IPS DF 4.7 (cell line): ENCODE results near the gene IL20RA.

ENCODE experiments used
- DNase-seq: peaks from one replicate; pipeline ENCODE4 v3.0.0-alpha.2; 2013; ENCODE audit warnings: low spot score; ENCODE audit errors: extremely low read depth

Gene IL20RA

DNA sequence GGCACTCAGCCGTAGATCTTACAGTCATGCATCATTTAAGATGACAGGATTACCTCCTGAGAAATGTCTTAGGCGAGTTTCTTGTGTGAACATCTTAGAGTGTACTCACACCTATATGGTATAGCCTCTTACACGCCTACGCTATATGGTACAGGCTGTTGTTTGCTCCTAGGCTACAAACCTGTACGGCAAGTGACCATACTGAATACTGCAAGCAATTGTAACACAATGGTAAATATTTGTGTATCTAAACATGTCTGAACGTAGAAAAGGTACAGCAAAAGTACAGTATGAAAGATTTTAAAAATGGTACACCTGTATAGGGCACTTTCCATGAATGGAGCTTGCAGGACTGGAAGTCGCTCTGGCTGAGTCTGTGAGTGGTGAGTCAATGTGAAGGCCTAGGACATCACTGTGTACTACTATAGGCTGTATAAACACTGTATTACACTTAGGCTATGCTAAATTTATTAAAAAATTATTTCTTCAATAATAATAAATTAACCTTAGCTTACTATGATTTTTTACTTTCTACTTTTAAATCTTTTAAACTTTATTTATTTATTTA, 541 bp upstream of the IL20RA start:
- DNase-seq: no peak

DNA sequence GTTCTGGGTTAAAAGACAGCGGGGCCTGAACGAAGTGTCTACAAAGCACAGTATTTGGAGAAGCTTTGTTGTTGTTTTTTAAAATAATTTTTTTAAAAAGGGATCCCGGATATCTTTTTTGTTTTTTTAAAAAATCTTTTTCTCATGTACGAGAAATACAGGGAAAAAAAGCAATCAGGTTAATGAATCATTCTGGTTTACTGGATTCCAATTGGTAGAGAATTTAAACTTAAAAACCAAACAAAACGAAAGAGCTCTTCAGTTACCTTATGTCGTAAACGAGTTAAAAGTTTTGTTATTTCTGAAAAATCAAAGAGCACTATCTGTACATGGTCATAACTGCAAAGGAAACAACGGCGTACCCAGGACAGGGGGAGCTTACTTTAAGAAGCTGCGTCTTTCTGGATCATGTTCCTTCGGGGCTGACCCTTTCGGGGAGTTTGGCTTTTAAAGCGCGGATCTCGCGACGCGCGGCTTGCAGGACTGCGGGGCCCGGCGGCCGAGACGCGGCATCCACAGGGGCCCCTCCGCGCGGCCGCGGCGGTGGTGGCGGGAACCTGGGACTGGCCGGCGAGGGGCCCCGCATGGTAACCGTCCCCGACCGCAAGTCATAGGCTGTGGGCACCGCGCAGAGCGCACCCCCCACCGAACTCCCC, 927 bp downstream of the IL20RA start:
- no peak for DNase-seq

DNA sequence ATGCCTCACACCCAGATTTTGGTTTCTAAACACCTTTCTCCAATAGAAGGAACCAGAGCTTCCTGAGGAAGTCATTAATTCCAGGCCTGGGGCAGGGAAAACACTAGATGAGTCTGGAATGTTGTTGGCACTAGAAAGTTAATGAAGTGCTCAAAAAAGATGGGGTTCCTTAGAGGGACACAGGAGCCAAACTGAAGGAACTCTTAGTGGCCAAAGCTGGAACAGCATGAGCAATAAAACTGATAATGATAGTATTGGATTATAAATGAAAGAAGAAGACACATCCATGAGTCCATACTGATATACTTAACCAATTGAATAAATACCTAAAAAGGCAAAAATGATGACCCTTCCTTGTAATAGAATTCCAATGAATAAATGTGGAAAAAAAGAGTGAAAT, 4.4 kb downstream of the IL20RA start:
- DNase-seq: no peak

DNA sequence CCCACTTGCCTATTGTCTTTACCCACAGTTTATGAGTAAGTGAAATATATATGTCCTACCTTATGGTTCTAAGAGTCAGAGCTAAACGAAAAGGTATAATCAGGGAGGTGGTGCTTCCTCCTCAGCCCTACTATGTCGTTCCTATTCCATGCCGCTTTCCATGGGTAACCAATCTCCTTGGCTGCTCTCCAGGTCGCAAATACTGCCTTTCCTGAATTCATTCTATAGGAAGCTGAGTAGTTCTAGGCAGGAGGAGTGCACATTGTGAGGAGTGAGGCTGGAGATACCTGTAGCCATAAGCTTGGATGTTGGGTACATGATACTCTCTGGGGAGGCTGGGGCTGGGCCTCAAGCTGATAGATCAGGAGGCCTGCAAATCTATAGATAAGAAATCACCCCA, 5.8 kb downstream of the IL20RA start:
- DNase-seq: no peak

DNA sequence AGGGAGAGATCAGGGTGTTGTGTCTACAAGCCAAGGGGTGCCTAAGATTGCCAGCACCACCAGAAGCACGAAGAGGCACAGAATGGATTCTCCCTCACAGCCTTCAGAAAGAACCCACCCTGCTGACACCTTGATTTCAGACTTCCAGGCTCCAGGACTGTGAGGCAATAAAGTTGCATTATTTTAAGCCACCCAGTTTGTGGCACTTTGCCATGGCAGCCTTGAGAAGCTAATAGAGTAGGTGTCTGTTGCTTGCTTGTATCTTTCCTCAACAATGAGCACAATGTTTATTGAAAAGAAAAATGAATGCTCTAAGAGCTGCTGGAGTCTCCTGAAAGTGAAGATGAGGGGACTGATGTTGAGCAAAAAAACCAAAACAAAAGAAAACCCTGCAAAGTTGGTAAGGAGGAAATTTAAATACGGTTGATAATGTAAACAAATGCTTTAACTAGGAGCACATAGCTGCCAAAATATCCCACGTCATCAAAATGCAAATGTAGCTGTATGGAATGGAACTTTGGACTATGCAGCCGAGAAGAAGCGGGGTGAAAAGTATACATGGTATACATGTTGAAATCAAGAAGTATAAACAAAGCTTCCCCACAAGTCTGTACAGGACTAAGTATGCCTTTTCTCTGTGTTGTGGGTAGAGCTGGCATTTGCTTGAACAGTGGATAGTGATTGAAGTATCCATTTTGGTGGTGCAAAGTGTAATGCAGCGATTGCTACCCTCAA, 8.0 kb downstream of the IL20RA start:
- DNase-seq: no peak

DNA sequence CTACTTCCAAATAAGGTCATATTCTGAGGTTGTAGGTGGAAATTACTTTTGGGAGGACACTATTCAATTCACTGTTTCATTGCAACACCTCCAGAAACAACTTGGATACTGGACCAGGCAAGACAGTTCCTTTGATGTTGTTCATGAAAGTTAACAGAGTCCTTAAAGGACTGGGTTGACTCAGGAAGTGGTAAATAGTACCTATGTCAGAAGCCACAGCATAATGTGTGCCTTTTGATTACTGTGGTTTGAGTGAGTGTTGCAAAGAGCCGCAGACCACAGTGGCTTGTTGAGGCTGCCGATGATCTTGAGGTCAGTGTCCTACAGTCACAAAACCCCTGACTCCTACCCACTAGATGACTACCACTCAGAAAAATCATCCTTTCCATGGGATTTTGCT, 10.9 kb downstream of the IL20RA start:
- DNase-seq: no peak

DNA sequence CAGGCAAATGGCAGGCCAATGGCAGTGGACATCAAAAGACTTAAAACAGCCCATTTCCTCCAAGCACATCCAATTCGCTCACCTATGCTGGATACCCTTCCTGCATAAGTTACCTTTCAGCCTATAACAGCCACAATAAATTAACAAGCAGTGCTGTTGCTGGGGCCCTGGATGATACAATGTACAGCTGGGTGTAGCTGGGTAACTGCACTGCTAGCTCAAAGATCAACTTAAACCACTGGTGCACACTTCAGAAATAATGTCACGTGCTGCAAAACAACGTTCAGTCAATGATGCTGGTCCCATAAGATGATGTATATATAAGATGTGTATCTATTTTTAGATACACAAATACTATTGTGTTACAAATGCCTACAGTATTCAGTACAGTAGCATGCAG, 13.6 kb downstream of the IL20RA start:
- DNase-seq: no peak

DNA sequence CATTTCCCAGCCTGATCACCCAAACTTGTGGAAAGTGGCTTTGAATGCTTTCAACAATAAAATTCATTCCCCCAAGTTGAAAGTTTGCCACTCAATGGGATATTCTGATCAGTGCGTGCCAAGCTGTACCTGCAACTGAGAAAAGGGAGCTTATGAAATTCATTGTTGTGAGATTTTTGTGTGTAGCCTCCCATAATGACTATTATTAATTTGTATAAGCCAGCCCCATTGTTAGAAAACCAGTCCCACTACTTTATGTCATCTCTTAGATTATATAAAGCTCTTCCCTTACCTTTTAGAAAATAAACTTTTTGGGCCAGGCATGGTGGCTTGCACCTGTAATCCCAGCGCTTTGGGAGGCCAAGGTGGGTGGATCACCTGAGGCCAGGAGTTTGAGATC, 15.9 kb downstream of the IL20RA start:
- no peak for DNase-seq

DNA sequence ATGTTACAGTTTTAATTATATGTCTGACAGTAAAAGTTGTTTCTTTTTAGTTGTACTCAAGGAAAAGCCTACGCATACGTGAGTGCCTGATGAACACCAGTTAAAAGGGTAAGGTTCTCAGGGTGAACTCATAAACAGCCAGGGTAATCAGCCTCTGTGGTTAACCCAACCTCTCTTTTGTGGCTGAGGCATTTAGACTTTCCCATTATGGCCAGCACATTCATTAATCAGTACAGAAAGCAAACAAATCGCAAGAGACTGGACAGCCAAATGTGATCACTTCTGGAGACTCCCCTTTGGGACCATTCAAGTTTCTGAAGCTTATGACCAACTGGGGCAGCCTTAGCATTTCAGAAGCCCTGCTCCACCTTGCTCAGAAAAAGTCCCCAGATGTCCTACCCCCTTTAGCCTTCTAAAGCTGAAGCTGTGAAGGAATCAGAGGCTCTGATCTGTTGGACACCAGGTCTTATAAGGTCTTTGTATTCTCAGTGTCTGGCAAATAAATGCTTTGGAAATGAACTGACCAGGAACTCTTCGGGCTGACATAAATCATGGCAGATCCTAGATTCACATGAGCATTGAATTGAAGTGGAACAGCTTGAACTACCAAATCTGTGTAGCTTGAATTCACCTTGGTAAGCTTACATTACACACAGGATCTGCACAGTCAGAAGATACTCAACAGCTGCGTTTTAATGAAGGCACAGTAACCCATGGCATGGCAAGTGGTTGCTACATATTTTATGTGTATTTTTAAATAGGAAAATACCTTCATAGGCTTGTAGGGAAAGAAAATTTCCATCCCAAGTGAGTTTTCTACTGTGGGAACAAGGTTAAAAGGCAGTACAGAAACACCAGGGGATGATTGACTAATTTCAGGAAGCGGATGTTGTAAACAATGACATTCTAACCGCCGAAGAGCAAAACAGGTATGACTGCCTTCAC, 18.7 kb downstream of the IL20RA start:
- no peak for DNase-seq

DNA sequence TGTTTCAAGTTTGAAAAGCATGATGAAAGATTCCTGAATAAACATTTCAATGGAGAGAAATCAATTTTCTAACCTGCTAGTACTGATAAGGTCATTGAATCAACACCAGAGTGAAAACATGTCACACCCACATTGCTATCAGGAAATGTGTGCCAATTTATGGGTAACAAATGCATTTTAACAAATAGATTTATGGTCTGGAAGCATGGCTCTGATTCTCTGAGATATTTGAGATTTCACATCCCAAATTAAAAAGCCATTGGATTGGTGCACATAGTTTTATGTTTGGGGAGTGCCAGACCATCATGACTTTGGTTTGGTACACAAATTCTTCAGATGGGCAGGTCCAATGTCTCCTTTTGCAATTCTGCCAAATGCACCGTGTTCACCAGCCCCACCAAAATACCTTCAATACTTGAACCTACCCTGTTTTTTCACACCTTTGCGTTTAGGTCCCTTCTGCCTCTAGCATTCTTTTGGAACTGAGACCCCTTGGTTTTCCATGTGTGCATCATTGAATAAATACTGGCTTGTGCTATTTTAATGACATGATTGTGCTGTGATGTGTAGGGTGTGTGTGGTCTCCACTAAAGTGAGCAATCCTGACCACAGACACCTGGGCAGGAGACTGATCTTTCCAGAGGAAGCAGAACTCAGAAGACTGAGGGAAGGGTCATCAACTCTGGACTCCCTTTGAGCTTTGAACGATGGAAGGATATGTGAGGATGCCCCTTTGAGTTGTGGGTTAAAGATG, 20.4 kb downstream of the IL20RA start:
- no peak for DNase-seq

DNA sequence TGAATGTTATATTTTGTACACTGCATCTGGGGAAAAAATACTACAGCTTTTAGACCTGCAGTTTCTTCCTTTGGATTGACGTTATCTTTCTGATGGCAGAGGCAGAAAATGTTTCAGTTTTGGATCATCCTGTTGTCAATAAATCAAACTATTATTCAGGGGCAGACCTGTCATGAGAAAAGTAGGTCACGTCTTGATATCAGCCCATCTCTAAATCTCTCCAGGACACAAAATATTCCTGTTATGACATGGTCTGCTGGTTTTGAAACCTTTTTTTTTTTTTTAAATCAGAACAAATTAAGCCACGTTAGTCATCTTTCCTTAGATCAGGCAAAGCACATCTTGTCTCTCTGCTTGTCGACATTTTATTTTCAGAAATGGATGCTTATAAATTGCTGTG, 24.0 kb downstream of the IL20RA start:
- DNase-seq: no peak

DNA sequence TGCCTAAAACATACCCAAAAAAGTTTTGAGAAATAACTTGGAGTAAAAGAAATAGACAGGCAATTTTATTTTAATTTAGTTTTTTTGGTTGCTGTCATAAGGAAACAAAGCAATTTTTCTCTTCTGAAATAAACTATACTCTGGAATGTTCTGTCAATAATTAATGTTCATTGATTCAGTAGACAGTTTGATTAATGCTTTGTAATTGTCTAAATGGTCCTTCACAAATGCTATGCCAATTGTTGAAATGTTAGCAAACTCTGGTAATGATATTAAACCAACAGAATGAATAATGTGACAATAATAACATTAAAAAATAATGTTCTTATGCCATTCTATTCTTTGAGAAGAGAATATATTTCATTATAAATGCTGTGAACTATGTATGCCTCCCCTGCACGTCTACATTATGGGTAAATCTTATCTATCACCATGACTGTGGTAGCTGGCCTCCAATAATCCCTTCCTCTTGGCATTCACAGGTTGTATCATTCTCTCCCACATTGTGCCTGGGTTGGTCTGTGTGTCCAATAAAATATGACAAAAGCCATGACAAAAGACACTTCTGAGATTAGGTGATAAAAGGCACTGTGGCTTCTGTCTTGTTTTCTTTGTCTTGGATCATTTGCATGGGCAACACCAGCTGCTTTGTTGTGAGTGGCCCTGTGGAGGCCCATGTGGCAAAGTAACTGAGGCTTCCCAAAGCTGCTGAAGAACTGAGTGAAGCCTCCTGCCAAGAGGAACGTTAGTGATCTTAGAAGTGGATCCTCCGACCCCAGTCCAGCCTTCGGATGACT, 25.1 kb downstream of the IL20RA start:
- no peak for DNase-seq

DNA sequence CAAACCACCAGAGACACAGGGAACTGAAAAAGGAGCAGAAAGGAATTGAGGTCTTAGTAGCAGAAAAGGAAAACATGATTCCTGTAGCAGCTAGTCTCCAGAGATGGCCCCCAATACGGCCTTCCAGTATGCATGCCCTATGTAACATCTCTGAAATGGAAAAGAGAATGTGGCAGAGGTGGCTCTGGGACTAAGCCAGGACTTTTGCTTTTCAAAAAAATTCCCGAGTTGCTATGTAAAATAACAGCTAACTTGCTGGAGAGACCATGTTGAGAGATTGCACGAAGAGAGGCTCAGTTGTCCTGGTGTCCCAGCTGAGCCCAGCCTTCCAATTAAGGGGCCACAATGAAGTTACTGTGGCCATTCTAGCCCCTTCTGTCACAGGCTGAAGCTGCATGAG, 27.7 kb downstream of the IL20RA start:
- no peak for DNase-seq

DNA sequence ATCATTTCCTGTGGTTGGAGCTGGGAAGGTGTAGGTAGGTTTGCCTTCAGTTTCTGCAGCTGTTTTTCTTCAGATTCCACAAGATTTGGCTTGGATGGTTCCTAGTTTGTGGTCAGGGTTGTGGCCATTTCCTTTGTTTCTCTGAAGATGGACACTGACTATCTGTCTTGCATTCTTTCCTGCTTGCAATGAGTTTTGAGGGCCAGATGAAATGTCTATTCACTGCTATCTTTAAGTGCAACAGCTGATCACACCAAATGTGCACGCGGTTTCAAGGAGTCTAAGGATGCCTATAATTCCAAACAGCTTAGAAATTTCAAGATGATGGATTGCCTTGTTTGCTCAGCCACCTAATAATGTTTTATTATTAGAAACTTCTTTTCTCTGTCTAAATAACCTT, 28.4 kb downstream of the IL20RA start:
- DNase-seq: no peak

DNA sequence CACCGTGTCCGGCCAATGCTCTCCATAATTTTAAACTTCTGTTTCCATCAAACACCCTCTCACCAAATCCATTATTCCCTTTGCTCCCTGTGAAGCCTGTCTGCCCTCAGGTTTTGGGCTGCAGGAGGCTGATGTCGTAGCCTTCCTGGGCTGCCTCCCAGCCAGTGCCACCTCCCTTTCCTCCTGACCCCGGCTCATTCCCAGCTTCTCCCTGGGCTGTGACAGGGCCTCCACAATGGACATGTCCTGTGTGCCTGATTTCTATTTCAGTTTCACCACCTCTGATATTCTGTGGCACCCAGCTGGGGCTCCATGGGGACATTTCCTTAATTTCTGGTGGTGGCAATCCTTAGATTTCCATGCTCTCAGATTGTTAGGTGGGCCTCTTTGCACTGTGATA, 28.8 kb downstream of the IL20RA start:
- DNase-seq: no peak

DNA sequence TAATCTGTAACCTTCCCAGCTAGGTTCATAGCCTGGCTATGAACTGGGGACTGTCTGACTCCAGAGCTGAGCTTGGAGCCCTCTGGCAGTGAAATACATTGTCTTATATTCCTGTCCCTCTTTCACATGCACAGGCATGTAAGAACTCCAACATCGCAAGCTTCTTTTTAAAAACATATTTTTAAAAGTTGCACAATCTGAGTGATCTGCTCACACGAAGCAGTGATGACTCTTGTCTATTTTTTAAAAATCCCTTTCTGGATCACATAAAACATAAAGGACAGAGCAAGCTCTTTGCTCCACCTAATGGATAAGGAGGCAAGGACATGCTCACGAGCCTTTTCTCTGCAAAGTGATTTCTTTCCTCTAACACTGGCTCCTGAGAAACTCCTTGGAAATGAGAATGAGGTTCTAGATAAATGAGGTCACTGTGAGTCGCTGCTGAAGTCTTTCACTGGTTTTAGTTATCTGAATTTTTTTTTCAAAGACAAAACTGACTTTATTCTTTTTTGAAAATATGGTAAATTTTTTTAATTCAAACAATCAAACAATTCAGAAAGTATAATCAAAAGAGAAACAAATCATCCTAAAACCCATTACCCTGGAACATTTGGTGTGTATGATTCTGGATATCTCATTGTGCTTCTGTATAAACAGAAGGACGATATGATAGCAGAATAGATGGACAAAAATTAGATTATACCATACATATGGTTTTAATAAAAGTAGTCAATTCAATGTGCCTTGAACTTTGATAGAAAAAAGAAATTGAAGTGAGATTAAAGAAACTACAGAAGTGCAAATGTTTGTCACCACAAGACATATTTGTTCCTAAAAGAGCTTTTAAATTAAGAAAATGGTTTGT, 30.8 kb downstream of the IL20RA start:
- no peak for DNase-seq

DNA sequence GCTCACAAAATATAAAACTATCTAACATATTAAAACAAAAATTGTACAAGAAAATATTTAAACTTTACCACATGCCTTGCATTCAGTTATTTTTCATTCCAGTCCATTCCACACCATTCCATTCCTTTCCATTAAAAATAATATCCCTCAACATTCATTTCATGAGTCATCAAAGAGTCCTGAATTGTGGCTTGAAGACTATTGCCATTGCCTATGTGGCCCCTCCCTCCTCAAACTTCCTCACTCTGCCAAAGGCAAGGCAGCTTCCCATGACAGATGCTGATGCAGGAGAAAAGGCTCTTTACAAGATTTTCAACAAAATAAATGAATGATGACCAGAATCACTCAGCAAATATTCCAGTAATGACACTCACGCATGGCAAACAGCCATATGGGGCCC, 31.7 kb downstream of the IL20RA start:
- DNase-seq: no peak

DNA sequence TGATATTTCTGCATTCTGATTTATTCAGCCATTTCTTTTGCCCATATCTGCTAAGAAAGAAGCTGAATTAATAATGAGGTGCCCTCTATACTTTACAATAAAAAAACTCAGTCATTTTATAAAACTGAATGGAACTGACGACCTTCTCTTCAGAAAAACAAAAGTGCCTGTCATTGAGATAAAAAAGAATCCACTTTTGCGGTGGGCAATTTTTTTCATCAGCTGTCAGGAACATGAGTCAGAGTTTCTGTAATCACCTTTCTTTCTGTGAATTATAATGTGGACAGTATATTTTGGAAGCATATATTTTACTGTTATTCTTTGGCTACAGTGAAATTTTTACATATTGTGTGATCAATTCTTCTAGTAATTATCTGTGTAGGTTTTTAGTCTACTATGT, 33.4 kb downstream of the IL20RA start:
- no peak for DNase-seq

DNA sequence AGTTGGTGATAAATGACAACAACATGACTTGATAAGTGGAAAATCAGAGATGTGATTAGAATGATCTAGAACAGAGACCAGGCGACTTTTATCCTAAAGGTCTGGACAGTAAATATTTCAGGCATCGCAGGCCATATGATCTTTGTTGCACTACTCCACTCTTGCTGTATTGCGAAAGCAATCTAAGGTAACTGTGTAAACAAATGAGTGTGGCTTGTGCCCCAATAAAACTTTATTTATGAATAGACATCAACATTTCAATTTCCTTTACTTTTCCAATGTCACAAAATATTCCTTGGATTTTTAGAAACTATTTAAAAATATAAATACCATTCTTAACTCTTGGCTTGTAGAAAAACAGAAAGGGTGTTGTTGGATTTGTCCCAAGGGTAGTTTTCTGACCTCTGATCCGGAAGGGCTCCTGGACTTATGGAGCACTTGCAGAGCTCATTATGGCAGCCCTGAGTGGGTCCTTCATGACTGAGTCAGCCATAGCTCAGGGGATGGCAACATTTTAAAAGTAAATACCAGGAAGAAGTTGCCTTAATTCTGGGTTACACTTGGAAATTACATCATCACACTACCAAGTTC, 34.5 kb downstream of the IL20RA start:
- DNase-seq: no peak
